Neural cell (in vitro differentiated cells): ENCODE data around the gene TBCK.

Experiments used
- EP300 ChIP-seq: fragments of 450-650 bp; conservative IDR thresholded peaks from 2 replicates; pipeline ENCODE4 v1.6.1; 2014; ENCODE audit warnings: antibody characterized with exemption, mild to moderate bottlenecking, moderate library complexity; ENCODE audit not compliant: poor library complexity, severe bottlenecking
- EZH2 ChIP-seq: fragments of 200-600, 300-800 bp; shearing (Covaris generic), sonication (generic); IDR thresholded peaks from 2 replicates; pipeline ENCODE4 v1.6.1; 2014; ENCODE audit warnings: antibody characterized with exemption, low read length, borderline replicate concordance, mild to moderate bottlenecking; ENCODE audit not compliant: insufficient read depth, poor library complexity, severe bottlenecking
- POLR2AphosphoS5 ChIP-seq: IDR thresholded peaks from 2 replicates; pipeline ENCODE4 v1.6.1; 2012
- RAD21 ChIP-seq: fragments of 450-650 bp; conservative IDR thresholded peaks from 2 replicates; pipeline ENCODE4 v1.6.1; 2014; ENCODE audit warnings: antibody characterized with exemption, mild to moderate bottlenecking, moderate library complexity
- REST ChIP-seq: IDR thresholded peaks from 2 replicates; pipeline ENCODE4 v1.6.1; 2012; ENCODE audit warnings: borderline replicate concordance
- TAF1 ChIP-seq: IDR thresholded peaks from 2 replicates; pipeline ENCODE4 v1.6.1; 2012; ENCODE audit warnings: low read depth
- TF ChIP-seq, protein P1 (sequence below): fragments of 450-650 bp; IDR thresholded peaks from 2 replicates; pipeline ENCODE4 v1.5.1; 2014; ENCODE audit warnings: antibody characterized with exemption, mild to moderate bottlenecking, moderate library complexity; ENCODE audit not compliant: poor library complexity, severe bottlenecking

DNA sequence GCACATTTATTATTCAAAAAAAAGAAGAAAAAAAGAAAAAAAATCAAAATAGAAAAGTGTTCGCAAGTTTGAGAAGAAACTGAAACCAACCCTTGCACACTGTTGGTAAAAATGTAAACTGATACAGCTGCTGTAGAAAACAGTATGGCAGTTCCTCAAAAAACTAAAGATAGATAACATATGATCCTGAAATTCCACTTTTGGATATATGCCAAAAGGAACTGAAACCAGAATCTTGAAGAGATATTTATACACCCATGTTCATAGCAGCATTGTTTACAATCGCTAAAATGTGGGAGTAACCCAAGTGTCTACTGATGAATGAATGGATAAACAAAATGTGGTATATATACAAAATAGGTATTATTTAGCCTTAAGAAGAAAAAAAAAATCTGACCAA is 155.4 kb downstream of the TBCK start:
- TF ChIP-seq, protein P1, sequence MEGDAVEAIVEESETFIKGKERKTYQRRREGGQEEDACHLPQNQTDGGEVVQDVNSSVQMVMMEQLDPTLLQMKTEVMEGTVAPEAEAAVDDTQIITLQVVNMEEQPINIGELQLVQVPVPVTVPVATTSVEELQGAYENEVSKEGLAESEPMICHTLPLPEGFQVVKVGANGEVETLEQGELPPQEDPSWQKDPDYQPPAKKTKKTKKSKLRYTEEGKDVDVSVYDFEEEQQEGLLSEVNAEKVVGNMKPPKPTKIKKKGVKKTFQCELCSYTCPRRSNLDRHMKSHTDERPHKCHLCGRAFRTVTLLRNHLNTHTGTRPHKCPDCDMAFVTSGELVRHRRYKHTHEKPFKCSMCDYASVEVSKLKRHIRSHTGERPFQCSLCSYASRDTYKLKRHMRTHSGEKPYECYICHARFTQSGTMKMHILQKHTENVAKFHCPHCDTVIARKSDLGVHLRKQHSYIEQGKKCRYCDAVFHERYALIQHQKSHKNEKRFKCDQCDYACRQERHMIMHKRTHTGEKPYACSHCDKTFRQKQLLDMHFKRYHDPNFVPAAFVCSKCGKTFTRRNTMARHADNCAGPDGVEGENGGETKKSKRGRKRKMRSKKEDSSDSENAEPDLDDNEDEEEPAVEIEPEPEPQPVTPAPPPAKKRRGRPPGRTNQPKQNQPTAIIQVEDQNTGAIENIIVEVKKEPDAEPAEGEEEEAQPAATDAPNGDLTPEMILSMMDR: no peak
- TF ChIP-seq EP300 (no peak), EZH2 (no peak), POLR2AphosphoS5 (no peak), RAD21 (no peak), TAF1 (no peak), REST (no peak)
